ENCODE measurements around the gene DHRS7B.
"Not testable (repeated sequence)": the region's sequence is repeated elsewhere in the genome, so short reads cannot be mapped to it uniquely, and the experiment has no call there.

The DHRS7B gene

DNA sequence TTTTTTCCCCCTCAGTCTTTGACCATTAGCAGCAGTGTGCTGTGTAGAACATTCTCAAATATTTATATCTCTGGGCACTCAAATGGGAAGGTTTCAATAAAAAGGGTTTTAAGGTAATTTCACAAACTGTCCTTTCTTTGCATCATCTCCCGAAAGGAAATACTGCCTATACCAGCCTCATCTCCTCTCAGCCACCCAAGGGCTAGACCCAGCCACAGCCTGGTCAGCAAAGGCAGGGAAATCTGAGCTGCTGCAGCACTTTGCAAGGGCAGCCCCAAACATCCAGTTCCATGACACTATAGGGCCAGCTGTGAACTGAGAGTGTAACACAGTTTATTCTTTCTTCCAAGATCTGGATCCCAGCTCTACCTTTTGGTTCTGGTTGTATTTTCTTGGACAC lies 58.3 kb downstream of the DHRS7B start:
- DNase-seq, result no peak

- DNase-seq, result no peak
Observed at GRCh38 chr17:21186399-21187187, 59.8 kb downstream of the DHRS7B start.

DNA sequence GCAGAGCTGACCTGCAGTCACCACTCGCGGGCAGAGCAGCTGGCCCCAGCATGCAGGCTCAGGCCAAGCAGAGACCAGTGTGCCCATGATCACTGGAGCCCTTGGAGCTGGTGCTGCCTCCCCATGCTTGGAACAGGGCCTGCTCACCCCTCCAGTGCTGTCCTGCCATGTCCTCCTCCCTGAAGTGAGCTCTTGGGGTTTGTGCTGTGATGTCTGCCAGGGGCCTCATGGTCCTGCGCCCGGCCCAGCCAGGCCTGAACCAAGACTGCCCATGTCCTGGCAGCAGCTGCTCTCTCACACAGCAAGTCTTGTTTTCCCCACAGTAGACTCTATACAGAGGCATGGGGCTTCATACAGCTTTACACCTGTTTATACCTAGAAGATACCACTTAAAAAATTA lies 62.6 kb downstream of the DHRS7B start:
- no peak for DNase-seq

DNA sequence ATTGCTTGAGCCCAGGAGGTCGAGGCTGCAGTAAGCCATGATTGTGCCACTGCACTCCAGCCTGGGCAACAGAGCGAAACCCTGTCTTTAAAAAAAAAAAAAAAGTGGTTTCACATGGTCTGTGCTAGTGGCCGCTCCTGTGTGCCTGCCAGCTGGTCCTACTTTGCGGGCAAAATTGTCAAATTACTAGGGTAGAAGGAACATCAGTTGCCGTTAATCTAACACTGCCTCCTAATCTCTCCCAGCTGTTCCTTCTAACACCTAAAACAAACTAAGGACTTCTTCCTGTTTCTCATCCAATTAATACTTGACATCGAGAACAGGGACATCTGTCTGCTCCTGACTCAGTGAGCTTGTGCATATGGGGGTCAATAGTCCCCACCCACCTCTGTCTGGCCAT lies 63.3 kb downstream of the DHRS7B start:
- DNase-seq, result peak; percentile 17

- DNase-seq, result no peak
Observed at GRCh38 chr17:21191698-21192097, 64.9 kb downstream of the DHRS7B start.

DNA sequence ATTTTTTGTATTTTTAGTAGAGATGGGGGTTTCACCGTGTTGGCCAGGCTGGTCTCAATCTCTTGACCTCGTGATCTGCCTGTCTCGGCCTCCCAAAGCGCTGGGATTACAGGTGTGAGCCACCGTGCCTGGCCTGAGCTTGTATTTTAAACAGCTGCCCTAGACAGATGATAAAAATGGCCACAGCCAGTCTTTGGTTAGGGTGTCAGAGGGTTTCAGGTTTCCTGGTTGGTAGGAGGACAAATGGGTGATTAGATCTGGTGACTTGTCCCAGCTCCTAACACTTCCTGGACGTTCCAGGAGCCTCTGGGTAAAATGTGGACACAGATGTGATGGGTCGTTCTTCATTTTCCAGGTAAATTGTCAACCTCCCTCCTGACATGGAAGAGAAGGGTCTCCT lies 65.7 kb downstream of the DHRS7B start:
- not testable (repeated sequence) for DNase-seq

- peak; percentile 69 for DNase-seq
Observed at GRCh38 chr17:21193031-21193430, 66.3 kb downstream of the DHRS7B start.

DNA sequence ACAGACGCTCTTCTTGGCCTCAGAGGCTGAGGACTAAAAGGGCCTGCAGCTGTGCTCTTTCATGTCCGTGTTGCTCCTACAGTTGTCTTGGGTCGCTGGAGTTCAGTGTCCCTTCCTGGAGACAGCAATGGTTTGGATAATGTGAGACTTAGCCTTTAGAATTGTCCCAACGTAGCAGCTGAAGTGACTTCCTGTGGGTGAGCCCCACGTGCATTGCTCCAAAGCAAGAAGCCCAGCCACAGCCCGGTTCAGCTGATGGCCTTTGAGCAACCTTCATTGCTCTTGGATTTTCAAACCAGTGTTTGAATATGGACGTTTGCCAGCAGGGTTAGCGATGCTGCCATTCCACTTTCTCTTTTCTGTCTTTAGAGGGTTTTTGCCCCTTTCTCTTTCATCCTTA lies 67.5 kb downstream of the DHRS7B start:
- peak; percentile 31 for DNase-seq

DNA sequence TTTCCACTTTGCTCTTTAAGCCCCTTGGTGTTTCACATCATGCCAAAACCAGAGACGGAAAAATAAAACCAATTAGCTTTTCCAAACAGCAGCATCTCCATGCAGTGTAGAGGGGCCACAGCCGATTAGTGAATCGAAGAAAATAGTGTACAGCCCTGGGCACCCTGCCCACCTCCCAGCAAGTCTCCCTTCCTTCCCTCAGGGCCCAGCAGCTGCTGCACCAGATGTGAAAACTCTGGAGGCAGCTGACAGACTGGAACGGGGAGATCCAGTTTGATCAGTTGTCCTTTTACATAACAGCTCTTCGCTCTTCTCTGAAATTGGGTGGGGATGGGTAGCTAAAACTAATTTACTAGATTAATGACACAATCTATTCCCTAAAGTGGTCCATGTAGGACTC lies 67.9 kb downstream of the DHRS7B start:
- DNase-seq, result peak; percentile 81

DNA sequence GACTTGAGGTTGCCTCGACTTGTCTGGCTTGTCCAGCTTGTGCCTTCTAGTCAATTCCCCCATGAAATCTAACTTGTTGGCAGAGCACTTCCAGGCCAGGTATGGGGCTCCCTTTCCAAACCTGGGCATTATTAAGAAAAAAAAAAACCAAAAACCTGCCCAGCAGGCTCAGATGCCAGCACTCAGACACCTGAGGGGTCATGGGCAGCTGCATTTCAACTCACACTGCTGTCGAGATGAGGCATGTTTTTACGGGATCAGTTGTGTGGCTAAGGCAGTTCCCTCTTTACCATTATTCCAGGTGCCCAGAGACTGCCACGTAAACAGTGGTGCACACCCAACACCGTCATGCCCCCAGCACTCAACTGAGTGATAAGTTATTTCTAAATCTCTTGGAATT lies 69.4 kb downstream of the DHRS7B start:
- DNase-seq, result no peak

- no peak for DNase-seq
Observed at GRCh38 chr17:21198411-21198810, 71.6 kb downstream of the DHRS7B start.

- no peak for DNase-seq
Observed at GRCh38 chr17:21199311-21199710, 72.5 kb downstream of the DHRS7B start.

- DNase-seq, result no peak
Observed at GRCh38 chr17:21199856-21200255, 73.1 kb downstream of the DHRS7B start.

GRCh38 chr17:21200590-21201297 lies 74.0 kb downstream of the DHRS7B start:
- DNase-seq, result no peak

DNA sequence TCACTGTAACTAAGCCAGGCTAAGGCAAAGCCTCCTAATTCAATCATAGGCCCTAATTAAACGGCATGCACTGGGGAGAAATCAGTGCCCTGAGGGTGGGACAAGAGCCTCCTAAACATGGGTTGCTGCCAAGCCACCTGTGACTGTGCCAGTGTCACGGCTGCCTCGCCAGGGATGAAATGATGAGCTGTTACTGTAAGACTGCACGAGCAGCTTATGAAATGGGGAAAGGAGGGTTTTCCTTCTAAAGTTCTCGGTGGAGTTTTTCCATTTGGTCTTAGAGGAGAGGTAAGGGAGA lies 74.5 kb downstream of the DHRS7B start:
- no peak for DNase-seq

DNA sequence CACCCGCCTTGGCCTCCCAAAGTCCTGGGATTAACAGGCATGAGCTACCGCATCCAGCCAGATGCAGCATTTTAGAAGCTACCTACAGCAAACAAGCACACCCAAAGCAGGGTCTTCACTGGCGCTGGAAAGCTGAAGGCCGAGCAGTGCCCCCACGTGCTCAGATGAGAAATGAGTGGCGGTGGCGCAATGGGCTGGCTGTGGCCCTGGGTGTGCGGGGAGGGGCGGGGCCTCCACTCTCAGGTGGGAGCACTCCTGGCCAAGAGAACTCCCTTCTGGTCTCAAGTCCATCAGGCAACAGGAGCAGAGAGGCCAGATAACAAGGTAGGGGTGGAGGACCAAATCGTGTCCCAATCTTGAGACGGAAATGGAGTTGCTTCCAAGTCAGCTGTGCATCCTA lies 75.1 kb downstream of the DHRS7B start:
- no peak for DNase-seq

DNA sequence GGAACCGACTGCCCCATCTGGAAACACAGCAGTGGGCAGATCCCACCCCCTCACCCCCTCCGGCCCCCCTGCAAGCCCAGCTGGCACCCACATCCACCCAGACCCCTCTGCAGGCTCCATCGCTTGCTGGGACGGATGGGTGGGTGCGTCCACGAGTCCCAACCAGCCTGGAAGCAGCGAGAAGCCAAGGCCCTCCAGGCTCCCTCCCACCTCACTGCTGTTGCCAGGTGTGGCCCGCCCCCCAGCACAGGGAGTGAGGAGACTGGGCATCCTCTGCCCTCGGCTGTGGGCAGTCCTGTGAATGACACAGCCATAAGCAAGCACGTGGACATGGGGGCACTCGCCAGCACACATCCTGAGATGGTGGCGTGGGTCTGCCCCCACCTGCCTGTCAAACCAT lies 75.7 kb downstream of the DHRS7B start:
- DNase-seq, result no peak

DNA sequence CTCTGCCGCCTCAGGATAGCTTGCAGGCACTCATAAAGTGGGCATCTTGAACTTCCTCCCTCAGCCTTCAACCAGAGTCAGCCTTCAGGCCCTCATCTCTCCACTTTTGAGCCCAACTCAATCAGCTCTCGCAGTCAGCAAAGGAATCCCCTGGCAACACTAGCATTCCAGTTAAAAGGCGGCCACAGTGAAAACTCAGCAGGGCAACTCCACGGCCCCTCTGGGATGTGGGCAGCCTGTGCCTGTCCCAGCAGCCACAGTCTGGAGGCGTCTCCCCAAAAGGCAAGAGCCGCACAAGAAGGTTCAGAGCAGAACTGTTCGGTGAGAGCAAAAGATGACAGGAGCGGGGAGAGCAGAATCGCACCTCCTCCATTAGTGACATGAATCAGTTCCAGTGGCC lies 78.2 kb downstream of the DHRS7B start:
- DNase-seq, result no peak

GRCh38 chr17:21208352-21208751 lies 81.6 kb downstream of the DHRS7B start:
- no peak for DNase-seq

DNA sequence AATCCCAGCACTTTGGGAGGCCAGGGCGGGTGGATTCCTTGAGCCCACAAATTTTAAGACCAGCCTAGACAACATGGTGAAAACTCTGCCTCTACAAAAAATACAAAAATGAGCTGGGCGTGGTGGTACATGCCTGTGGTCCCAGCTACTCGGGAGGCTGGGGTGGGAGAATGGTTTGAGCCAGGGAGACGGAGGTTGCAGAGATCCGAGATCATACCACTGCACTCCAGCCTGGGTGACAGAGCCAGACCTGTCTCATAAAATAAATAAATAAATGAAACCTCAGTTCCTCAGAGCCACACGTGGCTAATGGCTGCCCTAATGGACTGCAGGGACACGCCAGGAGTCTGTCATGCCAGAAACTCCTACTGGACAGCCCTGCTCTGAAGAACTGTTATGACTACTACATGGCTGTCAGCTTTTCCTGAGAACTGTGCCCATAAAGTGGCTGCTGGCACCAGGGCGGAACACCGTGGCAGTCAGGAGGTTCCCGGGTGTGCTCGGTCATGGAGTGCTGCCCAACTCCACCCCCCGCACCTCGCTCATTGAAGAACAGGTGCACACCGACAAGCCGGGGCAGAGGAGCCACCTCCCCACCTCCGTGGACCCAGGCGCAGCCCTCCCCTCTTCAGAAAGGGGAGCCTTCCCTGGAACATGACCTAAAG lies 82.9 kb downstream of the DHRS7B start:
- DNase-seq, result peak; percentile 71

- DNase-seq, result peak; percentile 97
Observed at GRCh38 chr17:21210411-21211076, 83.8 kb downstream of the DHRS7B start.

DNA sequence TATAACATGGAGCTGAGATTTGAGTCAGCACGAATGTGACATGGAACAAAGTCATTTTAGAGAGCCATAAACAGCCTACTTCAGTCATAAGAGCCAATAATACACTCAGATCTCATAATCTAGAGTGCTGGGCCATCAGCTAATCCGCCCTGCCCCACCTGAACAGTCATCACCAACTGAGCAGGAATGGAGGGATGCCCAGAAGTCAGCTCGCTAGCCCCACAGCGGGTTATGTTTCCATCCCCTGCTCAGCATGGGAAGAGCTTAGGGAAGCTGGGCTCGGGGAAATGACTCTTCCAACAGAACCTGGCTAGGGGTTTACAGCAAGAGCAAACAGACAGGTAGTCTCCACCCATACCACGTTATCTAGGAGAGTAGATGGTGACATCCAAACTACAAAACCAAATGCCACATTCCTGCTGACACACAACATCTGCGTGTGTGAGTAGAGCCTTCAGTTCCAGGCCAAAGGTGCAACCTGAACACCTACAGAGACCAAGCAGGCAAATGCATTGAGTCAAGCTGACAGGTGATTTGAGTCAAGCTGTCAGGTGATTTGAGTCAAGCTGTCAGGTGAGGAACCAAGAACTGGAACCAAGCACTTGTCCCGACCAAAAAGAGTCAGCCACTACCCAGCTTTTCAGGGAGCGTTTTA lies 85.2 kb downstream of the DHRS7B start:
- no peak for DNase-seq

Measured in NCI-H2171 treated with DMSO at 0.1 percent for 48 hours (cell line).